CD8-positive, alpha-beta memory T cell (primary cell): ENCODE data around the gene PRDM2. TPM values are rescaled to one million over a fixed set of nuclear protein-coding genes. Genes with fewer than 3 reads are reported as not detected.
A peak's percentile ranks its signal among the peaks of the same experiment; 100 is the strongest.
"Not testable (repeated sequence)": the region's sequence is repeated elsewhere in the genome, so short reads cannot be mapped to it uniquely, and the experiment has no call there.

Source experiments
- CTCF ChIA-PET: fragments of 350-600 bp; sonication (Branson Sonifier 250); formaldehyde crosslinking; loops from one replicate; lab custom pipeline; 2021; ENCODE audit warnings: antibody characterized with exemption; lab: Charles Lee
- POLR2A ChIA-PET: fragments of 350-600 bp; sonication (Branson Sonifier 250); formaldehyde crosslinking; loops from one replicate; lab custom pipeline; 2021; ENCODE audit warnings: antibody characterized with exemption; lab: Charles Lee
- DNase-seq, 5 donors: peaks; one replicate each; pipeline versions ENCODE4 v3.0.0 to v3.0.0-alpha.2; 2020 to 2022; ENCODE audit warnings: mixed read lengths in 1 of 5
- H3K27ac ChIP-seq: one replicate; pipeline ENCODE4 v1.7.0; 2013; ENCODE audit warnings: low read depth, mild to moderate bottlenecking, low read length, moderate library complexity
- H3K27me3 ChIP-seq: 2 replicates; pipeline ENCODE4 v1.7.0; 2013; ENCODE audit warnings: low read length, mild to moderate bottlenecking; ENCODE audit not compliant: insufficient read depth, poor library complexity, severe bottlenecking
- H3K36me3 ChIP-seq: 2 replicates; pipeline ENCODE4 v1.7.0; 2013; ENCODE audit warnings: mild to moderate bottlenecking, low read length, moderate library complexity; ENCODE audit not compliant: insufficient read depth
- H3K4me1 ChIP-seq: 2 replicates; pipeline ENCODE4 v1.7.0; 2013; ENCODE audit warnings: mild to moderate bottlenecking, low read length, moderate library complexity; ENCODE audit not compliant: insufficient read depth
- H3K4me3 ChIP-seq: 2 replicates; pipeline ENCODE4 v1.7.0; 2013; ENCODE audit warnings: mild to moderate bottlenecking, low read length
- H3K9me3 ChIP-seq: 2 replicates; pipeline ENCODE4 v1.7.0; 2013; ENCODE audit warnings: mild to moderate bottlenecking, low read length
- H3K27ac Mint-ChIP-seq, 8 donors: one replicate each; pipeline ENCODE4 v1.8.0; 2020 to 2021; ENCODE audit warnings: mixed read lengths in 8 of 8, mild to moderate bottlenecking in 6 of 8, inconsistent platforms in 3 of 8, moderate library complexity in 3 of 8
- H3K27me3 Mint-ChIP-seq, 2 donors: one replicate each; pipeline ENCODE4 v1.8.0; 2020 to 2021; ENCODE audit warnings: mixed read lengths in 2 of 2, mild to moderate bottlenecking in 1 of 2, moderate library complexity in 1 of 2
- H3K36me3 Mint-ChIP-seq, 3 donors: one replicate each; pipeline ENCODE4 v1.8.0; 2020 to 2021; ENCODE audit warnings: mixed read lengths in 3 of 3, inconsistent platforms in 1 of 3, mild to moderate bottlenecking in 1 of 3
- H3K4me1 Mint-ChIP-seq, 3 donors: one replicate each; pipeline ENCODE4 v1.8.0; 2020 to 2021; ENCODE audit warnings: mixed read lengths in 3 of 3, inconsistent platforms in 1 of 3, mild to moderate bottlenecking in 1 of 3
- H3K4me3 Mint-ChIP-seq, 7 donors: one replicate each; pipeline ENCODE4 v1.8.0; 2020 to 2021; ENCODE audit warnings: mixed read lengths in 7 of 7, mild to moderate bottlenecking in 6 of 7, moderate library complexity in 4 of 7, inconsistent platforms in 2 of 7
- H3K9me3 Mint-ChIP-seq, 5 donors: one replicate each; pipeline ENCODE4 v1.8.0; 2020 to 2022; ENCODE audit warnings: mixed read lengths in 5 of 5, mild to moderate bottlenecking in 3 of 5, moderate library complexity in 2 of 5, inconsistent platforms in 1 of 5
- polyA plus RNA-seq: library from polyadenylated mRNA; unstranded; fragments of 300-500 nt; fragmentation: Illumina TruSeq; gene quantifications from one replicate; pipeline ENCODE4 v1.2.3, GENCODE V29; 2021
- total RNA-seq, 2 experiments: library from RNA; stranded (reverse); gene quantifications; one replicate each; pipeline ENCODE4 v1.2.3, GENCODE V29; 2021

The PRDM2 gene
- total and polyA plus RNA-seq, 3 experiments from 2014 or later: 24.4 to 70.1 (median 67.9) TPM

GRCh38 chr1:13707164-13707563, 7.2 kb downstream of the PRDM2 start:
- POLR2A ChIA-PET: interaction anchor here (0.6 kb wide), 1 partner anchor 8 kb away, joined by 4 read pairs; the partner anchor contains the start of gene PRDM2
- CTCF ChIA-PET: interaction anchor here (1.0 kb wide), 1 partner anchor 21 kb away, joined by 3 read pairs; no protein-coding TSS in a partner anchor
- H3K4me1 Mint-ChIP-seq: peaks cover 55 to 93% (median 83%) of the 10 kb centered on the region in 3 donors
- H3K27ac Mint-ChIP-seq: peak overlapping the region in 1 of 8 donors; percentile 36
- DNase-seq: no peak
- H3K4me3 ChIP-seq: no peak overlapping the region
- no peaks in the 10 kb centered on the region for H3K36me3 ChIP-seq
- H3K4me3 Mint-ChIP-seq: no peak overlapping the region
- no peaks in the 10 kb centered on the region for H3K9me3 Mint-ChIP-seq
- H3K4me1 ChIP-seq: peaks cover 17% of the 10 kb centered on the region
- H3K9me3 ChIP-seq: no peaks in the 10 kb centered on the region
- no peaks in the 10 kb centered on the region for H3K27me3 Mint-ChIP-seq
- no peaks in the 10 kb centered on the region for H3K27me3 ChIP-seq
- H3K36me3 Mint-ChIP-seq: peaks cover 5 to 14% (median 6%) of the 10 kb centered on the region in 3 donors
- H3K27ac ChIP-seq: no peak overlapping the region

- Histone ChIP-seq H3K9me3 (no peaks in the 10 kb centered on the region), H3K27ac (no peak overlapping the region), H3K4me1 (peaks cover 6% of the 10 kb centered on the region), H3K4me3 (no peak overlapping the region), H3K27me3 (no peaks in the 10 kb centered on the region), H3K36me3 (no peaks in the 10 kb centered on the region)
- H3K36me3 Mint-ChIP-seq: peaks cover 5 to 20% (median 6%) of the 10 kb centered on the region in 3 donors
- DNase-seq: no peak
- ChIA-PET POLR2A (interaction anchor here (0.8 kb wide), 1 partner anchor 49 kb away, joined by 3 read pairs; no protein-coding TSS in a partner anchor), CTCF (interaction anchor here (1.9 kb wide), 1 partner anchor 17 kb away, joined by 5 read pairs; no protein-coding TSS in a partner anchor)
- no peaks in the 10 kb centered on the region for H3K27me3 Mint-ChIP-seq
- peak overlapping the region in 1 of 7 donors; percentile 34 for H3K4me3 Mint-ChIP-seq
- peak overlapping the region in 3 of 8 donors; percentile 18 to 28 (median 23) for H3K27ac Mint-ChIP-seq
- H3K9me3 Mint-ChIP-seq: no peaks in the 10 kb centered on the region
- peaks cover 55 to 93% (median 83%) of the 10 kb centered on the region in 3 donors for H3K4me1 Mint-ChIP-seq
These were observed 8.5 kb downstream of the PRDM2 start for GRCh38 chr1:13708380-13708982.

- Histone ChIP-seq H3K4me3 (no peak overlapping the region), H3K4me1 (peaks cover 5% of the 10 kb centered on the region), H3K27ac (no peak overlapping the region), H3K9me3 (no peaks in the 10 kb centered on the region), H3K36me3 (no peaks in the 10 kb centered on the region), H3K27me3 (no peaks in the 10 kb centered on the region)
- Mint-ChIP-seq H3K4me3 (no peak overlapping the region), H3K9me3 (no peaks in the 10 kb centered on the region), H3K36me3 (peaks cover 6 to 20% (median 7%) of the 10 kb centered on the region in 3 donors), H3K4me1 (peaks cover 51 to 91% (median 76%) of the 10 kb centered on the region in 3 donors), H3K27me3 (no peaks in the 10 kb centered on the region), H3K27ac (peak overlapping the region in 2 of 8 donors; percentile 9 to 25)
- ChIA-PET CTCF (no interaction called here), POLR2A (no interaction called here)
- DNase-seq: no peak
These were observed 10.1 kb downstream of the PRDM2 start for GRCh38 chr1:13710086-13710485.

- CTCF ChIA-PET: interaction anchor here (0.8 to 1.8 kb wide), 2 partner anchors 11 to 45 kb away, joined by 3 to 6 read pairs; no protein-coding TSS in a partner anchor
- POLR2A ChIA-PET: interaction anchor here (0.7 kb wide), 1 partner anchor 40 kb away, joined by 4 read pairs; no protein-coding TSS in a partner anchor
- H3K4me1 ChIP-seq: no peaks in the 10 kb centered on the region
- peaks cover 0 to 3% of the 10 kb centered on the region in 2 donors for H3K27me3 Mint-ChIP-seq
- H3K27me3 ChIP-seq: no peaks in the 10 kb centered on the region
- H3K36me3 Mint-ChIP-seq: peaks cover 9 to 29% (median 9%) of the 10 kb centered on the region in 3 donors
- H3K36me3 ChIP-seq: no peaks in the 10 kb centered on the region
- H3K4me3 Mint-ChIP-seq: no peak overlapping the region
- H3K4me1 Mint-ChIP-seq: peaks cover 38 to 71% (median 59%) of the 10 kb centered on the region in 3 donors
- H3K27ac ChIP-seq: no peak overlapping the region
- peak overlapping the region in 1 of 8 donors; percentile 46 for H3K27ac Mint-ChIP-seq
- no peak for DNase-seq
- no peak overlapping the region for H3K4me3 ChIP-seq
- no peaks in the 10 kb centered on the region for H3K9me3 ChIP-seq
- H3K9me3 Mint-ChIP-seq: no peaks in the 10 kb centered on the region
These were observed 14.9 kb downstream of the PRDM2 start for GRCh38 chr1:13714851-13715250.

GRCh38 chr1:13715616-13716287, 15.8 kb downstream of the PRDM2 start:
- H3K4me3 ChIP-seq, H3K9me3 ChIP-seq, H3K4me3 Mint-ChIP-seq, H3K27me3 Mint-ChIP-seq, H3K27me3 ChIP-seq, H3K9me3 Mint-ChIP-seq, POLR2A ChIA-PET, H3K36me3 ChIP-seq, H3K4me1 ChIP-seq, DNase-seq, H3K27ac ChIP-seq: not testable (repeated sequence)
- peaks cover 9 to 29% (median 9%) of the 10 kb centered on the region in 3 donors for H3K36me3 Mint-ChIP-seq
- H3K4me1 Mint-ChIP-seq: peaks cover 35 to 69% (median 57%) of the 10 kb centered on the region in 3 donors
- H3K27ac Mint-ChIP-seq: peak overlapping the region in 1 of 8 donors; percentile 46
- CTCF ChIA-PET: interaction anchor here (0.8 to 1.8 kb wide), 2 partner anchors 10 to 45 kb away, joined by 3 to 6 read pairs; no protein-coding TSS in a partner anchor

GRCh38 chr1:13722808-13723360, 22.9 kb downstream of the PRDM2 start:
- ChIA-PET CTCF (no interaction called here), POLR2A (interaction anchor here (0.5 kb wide), 1 partner anchor 8 kb away, joined by 3 read pairs; no protein-coding TSS in a partner anchor)
- Mint-ChIP-seq H3K9me3 (no peaks in the 10 kb centered on the region), H3K27me3 (peaks cover 0 to 3% of the 10 kb centered on the region in 2 donors), H3K27ac (peak overlapping the region in 7 of 8 donors; percentile 15 to 82 (median 69)), H3K36me3 (peaks cover 0 to 26% (median 7%) of the 10 kb centered on the region in 3 donors), H3K4me1 (peaks cover 44 to 70% (median 56%) of the 10 kb centered on the region in 3 donors), H3K4me3 (no peak overlapping the region)
- H3K9me3 ChIP-seq: no peaks in the 10 kb centered on the region
- H3K27me3 ChIP-seq: no peaks in the 10 kb centered on the region
- H3K27ac ChIP-seq: no peak overlapping the region
- DNase-seq: no peak
- peaks cover 11% of the 10 kb centered on the region for H3K4me1 ChIP-seq
- no peak overlapping the region for H3K4me3 ChIP-seq
- no peaks in the 10 kb centered on the region for H3K36me3 ChIP-seq

GRCh38 chr1:13723810-13724209, 23.8 kb downstream of the PRDM2 start:
- Mint-ChIP-seq H3K4me1 (peaks cover 41 to 71% (median 57%) of the 10 kb centered on the region in 3 donors), H3K9me3 (no peaks in the 10 kb centered on the region), H3K4me3 (no peak overlapping the region), H3K27me3 (peaks cover 0 to 2% of the 10 kb centered on the region in 2 donors), H3K36me3 (peaks cover 0 to 22% (median 3%) of the 10 kb centered on the region in 3 donors), H3K27ac (peak overlapping the region in 6 of 8 donors; percentile 5 to 74 (median 52))
- no peaks in the 10 kb centered on the region for H3K36me3 ChIP-seq
- H3K9me3 ChIP-seq: no peaks in the 10 kb centered on the region
- H3K4me1 ChIP-seq: peaks cover 11% of the 10 kb centered on the region
- no peak overlapping the region for H3K27ac ChIP-seq
- ChIA-PET POLR2A (no interaction called here), CTCF (interaction anchor here (4.3 kb wide), 1 partner anchor 59 kb away, joined by 24 read pairs; no protein-coding TSS in a partner anchor)
- no peak overlapping the region for H3K4me3 ChIP-seq
- DNase-seq: no peak
- H3K27me3 ChIP-seq: no peaks in the 10 kb centered on the region
